Loucy (cell line): ENCODE data around the gene USP7.

ENCODE experiments used
- CTCF ChIP-seq: fragments of 200-600 bp; sonication (generic); conservative IDR thresholded peaks from 2 replicates; pipeline ENCODE4 v1.5.1; 2014; ENCODE audit warnings: mild to moderate bottlenecking, antibody characterized with exemption, low read length
- EZH2phosphoT487 ChIP-seq: fragments of 200-600 bp; IDR thresholded peaks from 2 replicates; pipeline ENCODE4 v1.6.1; 2018; ENCODE audit warnings: antibody characterized with exemption, mild to moderate bottlenecking, moderate library complexity, borderline replicate concordance

DNA sequence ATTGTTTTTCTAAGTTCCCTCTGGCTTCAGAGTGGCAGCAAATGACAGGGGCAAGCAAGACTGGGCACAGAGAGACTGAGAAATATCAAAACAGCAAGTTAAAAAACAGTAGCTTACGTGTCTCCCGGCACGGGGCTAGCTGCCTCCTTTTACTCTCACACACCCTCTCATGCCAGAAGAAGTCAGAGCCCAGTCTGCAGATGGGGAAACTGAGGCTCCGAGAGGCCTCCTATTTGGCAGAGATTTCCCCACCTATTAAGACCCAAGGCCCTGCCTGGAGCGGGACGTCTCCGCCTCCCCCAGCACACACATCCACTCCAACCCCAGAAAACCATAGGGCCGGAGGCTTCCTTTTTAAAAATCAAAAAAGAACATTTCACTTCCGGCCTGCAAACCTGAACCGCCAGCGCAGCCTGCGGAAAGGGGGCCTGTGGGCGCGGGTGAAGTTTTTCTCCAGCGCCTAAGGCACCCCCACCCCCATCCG, 95.7 kb downstream of the USP7 start:
- TF ChIP-seq CTCF (no peak), EZH2phosphoT487 (no peak)
